A549 (cell line): ENCODE measurements around the gene SSBP3.

Experiments
- BHLHE40 ChIP-seq: IDR thresholded peaks from 2 replicates; pipeline ENCODE4 v1.6.1; 2012; ENCODE audit warnings: low read depth, low read length, inconsistent platforms
- CTCF ChIP-seq: fragments of >200 bp; sonication (Bioruptor Twin); formaldehyde crosslinking; IDR thresholded peaks from 3 replicates; pipeline ENCODE4 v1.5.1; 2016
- EP300 ChIP-seq, 2 experiments: fragments of >200 bp; sonication (Bioruptor Twin); formaldehyde crosslinking; IDR thresholded peaks; 2 replicates in 1 of 2; 3 replicates in 1 of 2; pipeline ENCODE4 v1.6.1; 2016 to 2017
- HOXB5 ChIP-seq: fragments of 250-450 bp; sonication (Bioruptor Pico); IDR thresholded peaks from 2 replicates; pipeline ENCODE4 v1.5.0; 2020; ENCODE audit warnings: mild to moderate bottlenecking, moderate library complexity
- MAX ChIP-seq: IDR thresholded peaks from 2 replicates; pipeline ENCODE4 v1.6.1; 2012
- POLR2A ChIP-seq: IDR thresholded peaks from 2 replicates; pipeline ENCODE4 v1.6.1; 2012; ENCODE audit warnings: mild to moderate bottlenecking, low read length
- RAD21 ChIP-seq, 2 experiments: fragments of >200 bp in 1 of 2; sonication (Bioruptor Twin) in 1 of 2; formaldehyde crosslinking in 1 of 2; IDR thresholded peaks in 1 of 2; conservative IDR thresholded peaks in 1 of 2; 2 replicates in 1 of 2; 3 replicates in 1 of 2; pipeline ENCODE4 v1.6.1; 2012 to 2018; ENCODE audit warnings: inconsistent platforms in 1 of 2
- ZC3H11A ChIP-seq: fragments of 450-650 bp; IDR thresholded peaks from 2 replicates; pipeline ENCODE4 v1.6.1; 2014; ENCODE audit warnings: antibody characterized with exemption, mild to moderate bottlenecking
- TF ChIP-seq, protein P1 (sequence below): fragments of 450-650 bp; IDR thresholded peaks from 2 replicates; pipeline ENCODE4 v1.6.1; 2014; ENCODE audit warnings: antibody characterized with exemption
- TF ChIP-seq, protein P2 (sequence below): fragments of 200-600 bp; sonication (generic); IDR thresholded peaks from 2 replicates; pipeline ENCODE4 v1.6.1; 2016; ENCODE audit warnings: antibody characterized with exemption, mild to moderate bottlenecking, moderate library complexity

- TF ChIP-seq, protein P1, sequence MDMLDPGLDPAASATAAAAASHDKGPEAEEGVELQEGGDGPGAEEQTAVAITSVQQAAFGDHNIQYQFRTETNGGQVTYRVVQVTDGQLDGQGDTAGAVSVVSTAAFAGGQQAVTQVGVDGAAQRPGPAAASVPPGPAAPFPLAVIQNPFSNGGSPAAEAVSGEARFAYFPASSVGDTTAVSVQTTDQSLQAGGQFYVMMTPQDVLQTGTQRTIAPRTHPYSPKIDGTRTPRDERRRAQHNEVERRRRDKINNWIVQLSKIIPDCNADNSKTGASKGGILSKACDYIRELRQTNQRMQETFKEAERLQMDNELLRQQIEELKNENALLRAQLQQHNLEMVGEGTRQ: no peak
- TF ChIP-seq EP300 (IDR thresholded peaks at IDR 0.05): no peak
- TF ChIP-seq RAD21 (conservative IDR thresholded peaks at IDR 0.05 in 1 of 2, IDR thresholded peaks at IDR 0.05 in 1 of 2): no peak
- TF ChIP-seq CTCF: no peak
- no peak for TF ChIP-seq ZC3H11A
- TF ChIP-seq, protein P2, sequence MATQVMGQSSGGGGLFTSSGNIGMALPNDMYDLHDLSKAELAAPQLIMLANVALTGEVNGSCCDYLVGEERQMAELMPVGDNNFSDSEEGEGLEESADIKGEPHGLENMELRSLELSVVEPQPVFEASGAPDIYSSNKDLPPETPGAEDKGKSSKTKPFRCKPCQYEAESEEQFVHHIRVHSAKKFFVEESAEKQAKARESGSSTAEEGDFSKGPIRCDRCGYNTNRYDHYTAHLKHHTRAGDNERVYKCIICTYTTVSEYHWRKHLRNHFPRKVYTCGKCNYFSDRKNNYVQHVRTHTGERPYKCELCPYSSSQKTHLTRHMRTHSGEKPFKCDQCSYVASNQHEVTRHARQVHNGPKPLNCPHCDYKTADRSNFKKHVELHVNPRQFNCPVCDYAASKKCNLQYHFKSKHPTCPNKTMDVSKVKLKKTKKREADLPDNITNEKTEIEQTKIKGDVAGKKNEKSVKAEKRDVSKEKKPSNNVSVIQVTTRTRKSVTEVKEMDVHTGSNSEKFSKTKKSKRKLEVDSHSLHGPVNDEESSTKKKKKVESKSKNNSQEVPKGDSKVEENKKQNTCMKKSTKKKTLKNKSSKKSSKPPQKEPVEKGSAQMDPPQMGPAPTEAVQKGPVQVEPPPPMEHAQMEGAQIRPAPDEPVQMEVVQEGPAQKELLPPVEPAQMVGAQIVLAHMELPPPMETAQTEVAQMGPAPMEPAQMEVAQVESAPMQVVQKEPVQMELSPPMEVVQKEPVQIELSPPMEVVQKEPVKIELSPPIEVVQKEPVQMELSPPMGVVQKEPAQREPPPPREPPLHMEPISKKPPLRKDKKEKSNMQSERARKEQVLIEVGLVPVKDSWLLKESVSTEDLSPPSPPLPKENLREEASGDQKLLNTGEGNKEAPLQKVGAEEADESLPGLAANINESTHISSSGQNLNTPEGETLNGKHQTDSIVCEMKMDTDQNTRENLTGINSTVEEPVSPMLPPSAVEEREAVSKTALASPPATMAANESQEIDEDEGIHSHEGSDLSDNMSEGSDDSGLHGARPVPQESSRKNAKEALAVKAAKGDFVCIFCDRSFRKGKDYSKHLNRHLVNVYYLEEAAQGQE: no peak
- no peak for TF ChIP-seq POLR2A
- no peak for TF ChIP-seq HOXB5 (CRISPR knock-in tag)
- no peak for TF ChIP-seq BHLHE40
- TF ChIP-seq MAX: no peak
Measured at GRCh38 chr1:54341763-54342162, 64.4 kb downstream of the SSBP3 start.
